Neural cell (in vitro differentiated cells): ENCODE measurements around the gene ORC5. TPM values are rescaled to one million over a fixed set of nuclear protein-coding genes. Genes with fewer than 3 reads are reported as not detected.

ENCODE experiments used
- H2AFZ ChIP-seq: fragments of 200-600, 300-800 bp; sonication (generic), shearing (Covaris generic); 2 replicates; pipeline ENCODE4 v1.6.0; 2014; ENCODE audit warnings: low read depth, mild to moderate bottlenecking, antibody characterized with exemption, low read length, moderate library complexity
- H3F3A ChIP-seq: fragments of 200-600 bp; shearing (Covaris generic); 2 replicates; pipeline ENCODE4 v1.6.1; 2016; ENCODE audit warnings: mild to moderate bottlenecking, moderate library complexity, mixed read lengths, antibody characterized with exemption, low read length; ENCODE audit not compliant: insufficient read depth, poor library complexity, severe bottlenecking
- H3K27ac ChIP-seq: fragments of 200-600, 300-800 bp; sonication (generic), shearing (Covaris generic); 2 replicates; pipeline ENCODE4 v1.5.1; 2014; ENCODE audit warnings: mild to moderate bottlenecking, low read length, moderate library complexity
- H3K27me3 ChIP-seq: fragments of 300-800, 200-600 bp; sonication (generic), shearing (Covaris generic); 2 replicates; pipeline ENCODE4 v1.6.0; 2014; ENCODE audit warnings: mild to moderate bottlenecking, low read depth, low read length, moderate library complexity; ENCODE audit not compliant: insufficient read depth
- H3K36me3 ChIP-seq: fragments of 300-800, 200-600 bp; sonication (generic), shearing (Covaris generic); 2 replicates; pipeline ENCODE4 v1.5.1; 2014; ENCODE audit warnings: mild to moderate bottlenecking, antibody characterized with exemption, low read length, moderate library complexity; ENCODE audit not compliant: insufficient read depth
- H3K4me2 ChIP-seq: fragments of 300-800, 200-600 bp; sonication (generic), shearing (Covaris generic); 2 replicates; pipeline ENCODE4 v1.6.0; 2014; ENCODE audit warnings: mild to moderate bottlenecking, low read length
- H3K4me3 ChIP-seq: fragments of 300-800, 200-600 bp; sonication (generic), shearing (Covaris generic); 2 replicates; pipeline ENCODE4 v1.5.1; 2014; ENCODE audit warnings: mild to moderate bottlenecking, low read length, moderate library complexity
- H3K79me2 ChIP-seq: fragments of 200-600 bp; shearing (Covaris generic); replicated peaks from 2 replicates; pipeline ENCODE4 v1.6.0; 2014; ENCODE audit warnings: mild to moderate bottlenecking, low read length, moderate library complexity; ENCODE audit not compliant: insufficient read depth
- H3K9ac ChIP-seq: fragments of 300-800, 200-600 bp; sonication (generic), shearing (Covaris generic); 2 replicates; pipeline ENCODE4 v1.6.1; 2016; ENCODE audit warnings: mild to moderate bottlenecking, low read length, mixed read lengths
- H3K9me2 ChIP-seq: fragments of 200-600 bp; shearing (Covaris generic); 2 replicates; pipeline ENCODE4 v1.6.1; 2016; ENCODE audit warnings: mild to moderate bottlenecking, low read length, mixed read lengths; ENCODE audit not compliant: insufficient read depth
- H3K9me3 ChIP-seq: fragments of 200-600, 300-800 bp; sonication (generic), shearing (Covaris generic); 2 replicates; pipeline ENCODE4 v1.6.1; 2016; ENCODE audit warnings: mild to moderate bottlenecking, mixed run types, low read length, moderate library complexity, mixed read lengths
- H4K20me1 ChIP-seq: fragments of 200-600 bp; shearing (Covaris generic); 2 replicates; pipeline ENCODE4 v1.6.1; 2016; ENCODE audit warnings: mild to moderate bottlenecking, mixed run types; ENCODE audit not compliant: insufficient read depth
- CTCF ChIP-seq: fragments of 450-650 bp; IDR thresholded peaks from 2 replicates; pipeline ENCODE4 v1.5.1; 2014; ENCODE audit warnings: antibody characterized with exemption, mild to moderate bottlenecking, moderate library complexity; ENCODE audit not compliant: poor library complexity, severe bottlenecking
- EP300 ChIP-seq: fragments of 450-650 bp; conservative IDR thresholded peaks from 2 replicates; pipeline ENCODE4 v1.6.1; 2014; ENCODE audit warnings: antibody characterized with exemption, mild to moderate bottlenecking, moderate library complexity; ENCODE audit not compliant: poor library complexity, severe bottlenecking
- EZH2 ChIP-seq: fragments of 200-600, 300-800 bp; shearing (Covaris generic), sonication (generic); IDR thresholded peaks from 2 replicates; pipeline ENCODE4 v1.6.1; 2014; ENCODE audit warnings: antibody characterized with exemption, low read length, borderline replicate concordance, mild to moderate bottlenecking; ENCODE audit not compliant: insufficient read depth, poor library complexity, severe bottlenecking
- MXI1 ChIP-seq: fragments of 450-650 bp; conservative IDR thresholded peaks from 2 replicates; pipeline ENCODE4 v1.6.1; 2014; ENCODE audit warnings: antibody characterized with exemption, mild to moderate bottlenecking; ENCODE audit not compliant: poor library complexity, severe bottlenecking
- POLR2AphosphoS5 ChIP-seq: IDR thresholded peaks from 2 replicates; pipeline ENCODE4 v1.6.1; 2012
- RAD21 ChIP-seq: fragments of 450-650 bp; conservative IDR thresholded peaks from 2 replicates; pipeline ENCODE4 v1.6.1; 2014; ENCODE audit warnings: antibody characterized with exemption, mild to moderate bottlenecking, moderate library complexity
- REST ChIP-seq: IDR thresholded peaks from 2 replicates; pipeline ENCODE4 v1.6.1; 2012; ENCODE audit warnings: borderline replicate concordance
- SMC3 ChIP-seq: fragments of 450-650 bp; conservative IDR thresholded peaks from 2 replicates; pipeline ENCODE4 v1.6.1; 2014; ENCODE audit warnings: antibody characterized with exemption, mild to moderate bottlenecking, moderate library complexity; ENCODE audit not compliant: poor library complexity
- TAF1 ChIP-seq: IDR thresholded peaks from 2 replicates; pipeline ENCODE4 v1.6.1; 2012; ENCODE audit warnings: low read depth
- polyA plus RNA-seq: library from polyadenylated mRNA; depleted of rRNA; stranded (reverse); fragments of >200 nt; gene quantifications from 2 replicates; pipeline ENCODE4 v1.2.3, GENCODE V29; 2014

The ORC5 gene
- polyA plus RNA-seq, 1 donor from 2014 or later: 23.4 TPM

- no peaks in the 10 kb centered on the region for H4K20me1 ChIP-seq
- H3K79me2 ChIP-seq: no peaks in the 10 kb centered on the region
- no peak overlapping the region for H3K9ac ChIP-seq
- no peak overlapping the region for H3K27ac ChIP-seq
- no peaks in the 10 kb centered on the region for H3K27me3 ChIP-seq
- H2AFZ ChIP-seq: no peak overlapping the region
- H3K9me2 ChIP-seq: no peaks in the 10 kb centered on the region
- H3K4me2 ChIP-seq: no peak overlapping the region
- TF ChIP-seq TAF1: no peak
- TF ChIP-seq POLR2AphosphoS5: no peak
- TF ChIP-seq SMC3: no peak
- TF ChIP-seq CTCF: no peak
- TF ChIP-seq MXI1: no peak
- no peak for TF ChIP-seq EZH2
- no peak for TF ChIP-seq REST
- TF ChIP-seq RAD21: no peak
- no peak for TF ChIP-seq EP300
- peaks cover 3% of the 10 kb centered on the region for H3K9me3 ChIP-seq
- no peaks in the 10 kb centered on the region for H3F3A ChIP-seq
- H3K4me3 ChIP-seq: no peak overlapping the region
- H3K36me3 ChIP-seq: peaks cover 9% of the 10 kb centered on the region
Measured at GRCh38 chr7:104196161-104196560, 11.7 kb downstream of the ORC5 start.

GRCh38 chr7:104192434-104192833 is 15.4 kb downstream of the ORC5 start:
- no peak overlapping the region for H3K9ac ChIP-seq
- H3K27me3 ChIP-seq: no peaks in the 10 kb centered on the region
- no peak overlapping the region for H3K4me2 ChIP-seq
- H3K27ac ChIP-seq: no peak overlapping the region
- no peaks in the 10 kb centered on the region for H3F3A ChIP-seq
- no peak overlapping the region for H3K4me3 ChIP-seq
- H3K9me3 ChIP-seq: no peaks in the 10 kb centered on the region
- no peaks in the 10 kb centered on the region for H4K20me1 ChIP-seq
- H3K9me2 ChIP-seq: no peaks in the 10 kb centered on the region
- H2AFZ ChIP-seq: no peak overlapping the region
- TF ChIP-seq EP300 (no peak), MXI1 (no peak), CTCF (no peak), REST (no peak), TAF1 (no peak), SMC3 (no peak), EZH2 (no peak), RAD21 (no peak), POLR2AphosphoS5 (no peak)
- peaks cover 19% of the 10 kb centered on the region for H3K36me3 ChIP-seq
- no peaks in the 10 kb centered on the region for H3K79me2 ChIP-seq
